RPMI7951 (cell line): ENCODE data around the gene KRT80. TPM values are rescaled to one million over a fixed set of nuclear protein-coding genes. Genes with fewer than 3 reads are reported as not detected.

ENCODE experiments used
- DNase-seq: peaks from one replicate; pipeline ENCODE4 v3.0.0-alpha.2; 2012; ENCODE audit warnings: low read depth
- total RNA-seq: library from RNA; depleted of rRNA; stranded (reverse); fragments of >200 nt; shearing (Covaris generic); gene quantifications from 2 replicates; pipeline ENCODE4 v1.2.3, GENCODE V29; 2014; rRNA removed

Gene KRT80
- total RNA-seq, 1 experiment from 2014 or later = 1.3 TPM

DNA sequence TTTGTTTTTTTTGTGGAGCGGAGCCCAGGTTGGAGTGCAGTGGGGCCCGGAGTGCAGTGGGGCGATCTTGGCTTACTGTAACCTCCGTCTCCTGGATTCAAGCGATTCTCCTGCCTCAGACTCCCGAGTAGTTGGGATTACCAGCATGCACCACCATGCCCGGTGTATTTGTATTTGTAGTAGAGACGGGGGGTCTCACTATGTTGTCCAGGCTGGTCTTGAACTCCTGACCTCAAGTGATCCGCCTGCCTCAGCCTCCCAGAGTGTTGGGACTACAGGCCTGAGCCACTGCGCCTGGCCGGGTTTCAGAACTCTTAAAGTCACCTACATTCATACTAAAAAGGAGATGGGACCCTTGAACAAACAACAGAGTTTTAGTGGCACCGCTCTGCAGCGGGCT is 52.7 kb downstream of the KRT80 start:
- DNase-seq = no peak

DNA sequence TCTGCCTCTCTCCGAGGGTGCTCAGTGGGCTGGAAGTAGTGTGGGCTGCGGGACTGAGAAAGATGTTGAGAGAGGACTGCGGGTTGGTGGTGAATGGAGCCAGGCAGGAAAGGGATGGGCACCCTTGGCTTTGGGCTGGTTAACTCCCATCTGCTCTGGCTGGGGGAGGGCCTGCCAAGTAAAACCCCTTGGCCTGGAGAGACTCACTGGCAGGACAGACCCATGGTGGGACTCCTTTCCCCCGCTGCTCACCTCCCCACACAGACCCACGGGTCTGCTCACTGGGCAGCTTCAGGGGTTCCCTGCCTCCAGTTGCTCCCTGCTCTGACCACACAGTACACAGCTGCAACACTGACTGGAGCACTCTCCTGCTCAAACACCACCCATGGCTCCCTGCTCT is 54.1 kb downstream of the KRT80 start:
- no peak for DNase-seq

GRCh38 chr12:52132754-52133161 is 59.1 kb downstream of the KRT80 start:
- DNase-seq = peak; percentile 37

DNA sequence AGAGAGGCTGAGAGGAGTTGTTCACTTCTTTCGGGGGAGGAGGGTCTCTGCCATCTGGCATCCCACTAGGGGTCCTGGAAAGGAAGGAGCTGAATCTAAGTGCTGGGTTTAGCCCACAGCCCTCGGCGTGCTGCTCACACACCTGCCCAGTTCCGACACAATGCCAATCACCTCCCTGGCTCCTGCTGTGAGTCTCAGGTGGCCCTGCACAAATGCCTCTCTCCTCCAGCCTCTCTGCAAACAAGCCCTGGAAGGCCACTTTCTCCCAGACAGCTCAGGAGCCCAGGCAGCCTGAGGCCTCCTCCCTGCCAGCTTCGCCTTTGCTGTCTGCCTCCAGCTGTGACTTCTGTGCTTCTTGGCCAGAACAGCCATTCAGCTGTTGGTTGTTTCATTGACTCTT is 61.1 kb downstream of the KRT80 start:
- DNase-seq = no peak

GRCh38 chr12:52127683-52128450 is 63.9 kb downstream of the KRT80 start:
- DNase-seq = no peak

GRCh38 chr12:52126605-52127578 is 64.9 kb downstream of the KRT80 start:
- DNase-seq = no peak

DNA sequence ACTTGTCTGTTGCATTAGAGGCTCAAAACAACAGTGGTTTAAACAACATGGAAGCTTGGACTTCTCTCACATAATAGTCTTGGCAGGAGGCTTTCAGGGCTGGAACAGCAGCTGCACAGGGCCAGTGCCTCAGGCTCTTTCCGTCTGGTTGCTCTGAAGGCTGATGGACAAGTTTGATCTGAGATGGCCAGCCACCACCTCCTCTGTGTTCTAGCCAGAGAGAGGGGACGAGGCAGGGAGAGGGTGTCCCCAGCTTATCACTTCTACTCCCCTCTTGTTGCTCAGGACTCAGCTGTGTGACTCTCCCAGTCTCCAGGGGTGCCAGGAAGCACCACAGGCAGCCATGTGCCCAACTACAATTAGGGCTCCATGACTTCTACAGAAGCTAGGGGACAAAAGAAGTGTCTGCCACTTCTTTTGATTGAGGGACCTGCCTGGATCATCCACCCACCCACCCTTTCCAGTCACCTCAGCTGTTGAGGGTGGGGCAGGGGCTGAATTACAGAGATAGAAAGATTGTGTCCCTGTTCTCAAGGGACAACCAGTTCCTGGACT is 65.7 kb downstream of the KRT80 start:
- DNase-seq = no peak

GRCh38 chr12:52125476-52125900 is 66.3 kb downstream of the KRT80 start:
- DNase-seq = no peak

- no peak for DNase-seq
These were observed 68.2 kb downstream of the KRT80 start for GRCh38 chr12:52123487-52124186.

- DNase-seq = no peak
These were observed 68.9 kb downstream of the KRT80 start for GRCh38 chr12:52122904-52123303.

DNA sequence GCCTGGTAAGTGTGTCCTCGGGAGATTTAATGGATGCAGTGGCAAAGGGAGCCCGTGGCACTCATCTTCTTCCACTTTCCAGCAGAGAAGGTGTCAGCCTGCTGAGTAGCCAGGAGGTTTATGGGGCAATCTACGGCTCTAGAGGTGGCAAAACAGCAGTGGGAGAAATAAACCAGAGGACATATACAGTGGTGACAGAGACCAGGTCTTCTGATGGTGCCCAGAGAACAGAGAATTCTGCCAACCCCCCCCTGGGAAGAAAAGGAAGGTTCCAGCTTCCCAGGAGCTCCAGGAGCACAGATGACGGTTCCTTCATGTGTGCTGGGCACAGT is 69.3 kb downstream of the KRT80 start:
- no peak for DNase-seq

DNA sequence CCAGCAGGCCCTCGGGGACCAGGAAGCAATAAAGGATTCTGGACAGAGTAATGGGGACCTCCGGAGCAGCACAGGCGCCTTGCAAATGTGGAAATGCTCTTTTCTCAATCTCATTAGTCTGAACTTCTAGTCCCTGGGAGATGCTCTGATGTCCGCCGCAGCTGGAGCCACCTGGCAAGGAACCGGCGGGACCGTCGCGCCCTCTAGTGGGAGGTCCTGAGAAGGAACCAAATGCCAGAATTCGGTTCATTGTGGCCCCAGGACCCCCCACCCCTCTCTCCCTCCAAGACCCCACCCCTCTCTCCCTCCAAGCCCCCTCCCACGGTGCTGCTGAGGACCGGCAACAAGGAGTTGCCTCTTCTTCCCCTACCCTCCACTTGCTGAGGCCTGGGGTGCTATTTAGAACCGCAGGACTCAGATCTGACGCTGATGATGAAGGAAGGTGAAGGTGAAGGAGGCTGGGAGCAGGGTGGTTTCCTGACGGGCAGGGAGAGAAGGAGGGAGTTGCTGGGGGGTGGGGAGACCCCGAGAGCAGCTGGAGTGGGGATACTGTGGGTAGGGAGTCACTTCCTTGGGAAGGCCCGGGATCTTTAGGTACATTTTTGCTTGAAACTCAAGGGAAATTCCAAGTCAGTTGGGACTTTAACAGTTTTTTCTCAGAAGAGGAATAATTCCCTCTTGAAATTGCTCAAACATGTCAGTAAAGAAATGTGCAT is 69.8 kb downstream of the KRT80 start:
- peak; percentile 48 for DNase-seq

- DNase-seq = peak; percentile 60
These were observed 70.6 kb downstream of the KRT80 start for GRCh38 chr12:52120951-52121823.

DNA sequence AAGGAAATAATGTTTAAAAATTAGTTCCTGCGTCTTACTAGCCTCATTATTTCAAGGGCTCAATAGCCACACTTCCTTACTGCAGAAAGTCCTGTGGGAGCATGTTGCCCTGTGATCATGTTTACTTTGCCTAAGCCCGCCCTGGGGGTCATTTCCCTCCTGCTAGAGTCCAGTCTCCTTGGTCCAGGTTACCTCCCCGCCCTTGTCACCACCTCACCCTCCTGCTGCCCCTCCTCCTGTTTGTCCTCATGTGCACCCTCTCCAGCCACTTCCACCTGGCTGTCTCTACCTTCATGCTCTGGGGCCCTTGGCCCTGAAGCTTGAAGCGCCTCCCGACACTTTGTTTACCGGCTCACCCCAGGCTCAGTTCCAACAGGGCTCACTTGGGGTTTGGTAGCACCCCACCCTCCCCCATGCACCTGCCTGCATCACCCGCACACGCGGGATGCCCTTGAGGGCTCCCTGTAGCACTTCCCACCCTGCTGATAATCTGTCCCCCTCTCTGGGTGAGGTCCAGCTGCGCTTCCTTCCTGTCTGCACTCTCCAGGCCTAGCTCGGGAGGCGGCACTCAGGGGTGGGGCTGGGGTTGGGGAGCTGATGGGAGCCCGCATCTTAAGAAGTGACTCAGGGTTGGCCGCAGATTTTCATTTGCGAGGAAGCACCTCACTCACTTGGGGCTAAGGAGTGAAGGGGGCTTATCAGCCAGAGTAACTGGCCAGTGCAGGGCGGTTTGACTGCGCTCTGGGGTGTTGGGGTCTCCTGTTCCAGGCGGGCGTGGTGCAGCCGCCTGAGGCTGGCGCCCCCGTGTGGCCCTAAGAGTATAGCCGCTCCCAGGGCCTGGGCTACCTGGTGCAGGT is 72.2 kb downstream of the KRT80 start:
- DNase-seq = no peak

Other genes starting within 250 kb of the KRT80 start
- gene ACVR1B, start 240.3 kb downstream of the KRT80 start, total RNA-seq = 2.1 and 3.2 TPM in 2 replicates
- 0.20 and 0.24 TPM in 2 replicates for gene TAMALIN, start 185.1 kb downstream of the KRT80 start, total RNA-seq
- gene NR4A1, start 140.6 kb downstream of the KRT80 start, total RNA-seq = 3.0 and 5.6 TPM in 2 replicates
- gene ATG101, start 122.0 kb downstream of the KRT80 start, total RNA-seq = 46.5 and 56.1 TPM in 2 replicates
- gene SMIM41, start 112.3 kb downstream of the KRT80 start, total RNA-seq = not detected in 2 replicates
- 0.68 and 2.3 TPM in 2 replicates for gene KRT7, start 41.2 kb upstream of the KRT80 start, total RNA-seq
- gene KRT86, start 82.6 kb upstream of the KRT80 start, total RNA-seq = 0.10 and 0.48 TPM in 2 replicates
- gene KRT81, start 99.5 kb upstream of the KRT80 start, total RNA-seq = 0.72 and 0.88 TPM in 2 replicates
- not detected in 2 replicates for gene KRT83, start 129.4 kb upstream of the KRT80 start, total RNA-seq
- gene KRT85, start 175.5 kb upstream of the KRT80 start, total RNA-seq = not detected in 2 replicates
- not detected in 2 replicates for gene KRT84, start 193.6 kb upstream of the KRT80 start, total RNA-seq
- gene KRT82, start 214.3 kb upstream of the KRT80 start, total RNA-seq = not detected in 2 replicates
- gene KRT75, start 242.4 kb upstream of the KRT80 start, total RNA-seq = not detected in 2 replicates